B cell (primary cell): ENCODE results near the gene PIGZ. TPM values are rescaled to one million over a fixed set of nuclear protein-coding genes. Genes with fewer than 3 reads are reported as not detected.

Source experiments
- ATAC-seq: fragments of 200-7000 bp; cut with Tn5 transposase; one replicate; pipeline ENCODE4 v1.10.0; 2021; ENCODE audit warnings: low read depth, mild to moderate bottlenecking, moderate number of reproducible peaks, moderate library complexity
- CTCF ChIA-PET: fragments of 350-600 bp; sonication (Branson Sonifier 250); formaldehyde crosslinking; loops from one replicate; lab custom pipeline; 2021; ENCODE audit warnings: antibody characterized with exemption, inconsistent platforms; lab: Charles Lee
- POLR2A ChIA-PET: fragments of 350-600 bp; sonication (Branson Sonifier 250); formaldehyde crosslinking; loops from one replicate; lab custom pipeline; 2021; ENCODE audit warnings: antibody characterized with exemption; lab: Charles Lee
- DNase-seq: peaks from one replicate; pipeline ENCODE4 v3.0.0; 2013
- H2AFZ ChIP-seq: 2 replicates; pipeline ENCODE4 v1.6.1; 2012; ENCODE audit warnings: mild to moderate bottlenecking, low read depth, low read length; ENCODE audit not compliant: insufficient read depth, poor library complexity, severe bottlenecking
- H3K27ac ChIP-seq, 2 donors: 1 replicate in 1 of 2; 2 replicates in 1 of 2; pipeline ENCODE4 v1.5.1; 2012 to 2013; ENCODE audit warnings: low read length in 2 of 2, mild to moderate bottlenecking in 2 of 2, moderate library complexity in 1 of 2
- H3K27me3 ChIP-seq, 4 experiments: fragments of 200-600 bp in 1 of 4; sonication (generic) in 1 of 4; replicated peaks in 1 of 4; 1 replicate in 2 of 4; 2 replicates in 2 of 4; pipeline versions ENCODE4 v1.6.1 to v1.7.0; 2013 to 2016; ENCODE audit warnings: low read length in 3 of 4, mild to moderate bottlenecking in 2 of 4, mixed read lengths in 1 of 4, moderate library complexity in 1 of 4; ENCODE audit not compliant: insufficient read depth in 4 of 4, control insufficient read depth in 3 of 4; ENCODE audit errors: control extremely low read depth in 1 of 4
- H3K36me3 ChIP-seq, 2 experiments: replicated peaks in 1 of 2; 1 replicate in 1 of 2; 2 replicates in 1 of 2; pipeline versions ENCODE4 v1.6.1 to v1.7.1; 2013; ENCODE audit warnings: low read length in 1 of 2; ENCODE audit not compliant: insufficient read depth in 2 of 2, control insufficient read depth in 1 of 2; ENCODE audit errors: control extremely low read depth in 1 of 2, extremely low read depth in 1 of 2
- H3K4me1 ChIP-seq, 2 donors: fragments of 200-600 bp in 1 of 2; sonication (generic) in 1 of 2; 1 replicate in 1 of 2; 2 replicates in 1 of 2; pipeline versions ENCODE4 v1.5.1 to v1.6.1; 2013 to 2017; ENCODE audit warnings: low read length in 2 of 2; ENCODE audit not compliant: control insufficient read depth in 2 of 2, insufficient read depth in 2 of 2
- H3K4me2 ChIP-seq: replicated peaks from 2 replicates; pipeline ENCODE3; 2012; ENCODE audit warnings: mild to moderate bottlenecking, low read depth, low read length; ENCODE audit not compliant: poor library complexity, severe bottlenecking
- H3K4me3 ChIP-seq, 5 experiments: fragments of 200-600 bp in 1 of 5; sonication (generic) in 1 of 5; 1 replicate in 3 of 5; 2 replicates in 2 of 5; pipeline versions ENCODE4 v1.5.1 to v1.7.0; 2011 to 2016; ENCODE audit warnings: low read length in 4 of 5, mild to moderate bottlenecking in 4 of 5, low read depth in 2 of 5, control low read depth in 1 of 5, moderate library complexity in 1 of 5; ENCODE audit not compliant: insufficient read depth in 1 of 5; ENCODE audit errors: control extremely low read depth in 1 of 5, extremely low read depth in 1 of 5
- H3K79me2 ChIP-seq: fragments of 200-600 bp; sonication (generic); one replicate; pipeline ENCODE4 v1.6.0; 2016; ENCODE audit warnings: low read length; ENCODE audit not compliant: control insufficient read depth, insufficient read depth
- H3K9ac ChIP-seq: fragments of 200-600 bp; sonication (generic); 2 replicates; pipeline ENCODE4 v1.6.1; 2017; ENCODE audit warnings: mild to moderate bottlenecking, low read length, moderate library complexity
- H3K9me3 ChIP-seq, 3 donors: one replicate each; pipeline versions ENCODE4 v1.6.1 to v1.7.1; 2013; ENCODE audit warnings: low read length in 2 of 3; ENCODE audit not compliant: control insufficient read depth in 2 of 3, insufficient read depth in 1 of 3; ENCODE audit errors: control extremely low read depth in 1 of 3
- H4K20me1 ChIP-seq: 2 replicates; pipeline ENCODE4 v1.6.0; 2012; ENCODE audit warnings: mild to moderate bottlenecking, low read length; ENCODE audit not compliant: insufficient read depth, control insufficient read depth, poor library complexity, severe bottlenecking
- H3K27ac Mint-ChIP-seq: one replicate; pipeline ENCODE4 v1.8.0; 2021; ENCODE audit warnings: mixed read lengths
- H3K27me3 Mint-ChIP-seq: one replicate; pipeline ENCODE4 v1.8.0; 2021; ENCODE audit warnings: mixed read lengths
- H3K4me1 Mint-ChIP-seq: one replicate; pipeline ENCODE4 v1.8.0; 2021; ENCODE audit warnings: mixed read lengths
- H3K4me3 Mint-ChIP-seq: one replicate; pipeline ENCODE4 v1.8.0; 2021; ENCODE audit warnings: mixed read lengths
- H3K9me3 Mint-ChIP-seq: one replicate; pipeline ENCODE4 v1.8.0; 2022; ENCODE audit warnings: mixed read lengths; ENCODE audit not compliant: insufficient read depth
- EZH2 ChIP-seq: IDR thresholded peaks from 2 replicates; pipeline ENCODE4 v1.6.1; 2012; ENCODE audit warnings: borderline replicate concordance, low read depth, mild to moderate bottlenecking, moderate library complexity, low read length; ENCODE audit not compliant: insufficient read depth, poor library complexity, severe bottlenecking
- WGBS: methylation state at CpG from one replicate; pipeline ENCODE4 v1.1.5; 2013; ENCODE audit warnings: missing lambda C conversion rate; ENCODE audit not compliant: insufficient coverage; 5-methylcytosine and 5-hydroxymethylcytosine counted together
- intact Hi-C: fragments of 100-400 bp; cut with micrococcal nuclease; formaldehyde crosslinking; loops from one replicate; pipeline ENCODE4 v1.10.0; 2022
- polyA plus RNA-seq: library from polyadenylated mRNA; depleted of rRNA; stranded (reverse); fragments of >200 nt; gene quantifications from 2 replicates; pipeline ENCODE4 v1.2.3, GENCODE V29; 2012
- total RNA-seq, 2 donors: library from RNA; stranded (reverse); fragments of 120-200 nt in 1 of 2; gene quantifications; 1 replicate in 1 of 2; 2 replicates in 1 of 2; pipeline versions ENCODE4 v1.2.3 to v1.2.4, GENCODE V29; 2013 to 2022
- TF ChIP-seq, protein P1 (sequence below): fragments of 200-600 bp; IDR thresholded peaks from one replicate; pipeline ENCODE4 v1.8.0; 2022; ENCODE audit warnings: antibody characterized with exemption, mild to moderate bottlenecking

PIGZ gene
- total and polyA plus RNA-seq, 2 donors (not counting 1 experiment from before 2014, with no cell fraction given): 2.2 to 3.9 TPM

GRCh38 chr3:197008436-197009209 lies 40.0 kb upstream of the PIGZ start:
- 93% methylated on average over 22 of the region's 27 CpGs for WGBS
- POLR2A ChIA-PET: no interaction called here
- H3K9ac ChIP-seq: no peak overlapping the region
- no peak overlapping the region for H2AFZ ChIP-seq
- H3K4me1 ChIP-seq: peaks cover 5 to 6% of the 10 kb centered on the region in 2 donors
- DNase-seq (no peak), ATAC-seq (no peak)
- H3K9me3 ChIP-seq: no peaks in the 10 kb centered on the region
- no peaks in the 10 kb centered on the region for H4K20me1 ChIP-seq
- CTCF ChIA-PET: interaction anchor here (1.8 kb wide), 1 partner anchor 21 kb away, joined by 6 read pairs; the partner anchor contains the start of gene MELTF
- no peak for TF ChIP-seq EZH2
- TF ChIP-seq, protein P1, sequence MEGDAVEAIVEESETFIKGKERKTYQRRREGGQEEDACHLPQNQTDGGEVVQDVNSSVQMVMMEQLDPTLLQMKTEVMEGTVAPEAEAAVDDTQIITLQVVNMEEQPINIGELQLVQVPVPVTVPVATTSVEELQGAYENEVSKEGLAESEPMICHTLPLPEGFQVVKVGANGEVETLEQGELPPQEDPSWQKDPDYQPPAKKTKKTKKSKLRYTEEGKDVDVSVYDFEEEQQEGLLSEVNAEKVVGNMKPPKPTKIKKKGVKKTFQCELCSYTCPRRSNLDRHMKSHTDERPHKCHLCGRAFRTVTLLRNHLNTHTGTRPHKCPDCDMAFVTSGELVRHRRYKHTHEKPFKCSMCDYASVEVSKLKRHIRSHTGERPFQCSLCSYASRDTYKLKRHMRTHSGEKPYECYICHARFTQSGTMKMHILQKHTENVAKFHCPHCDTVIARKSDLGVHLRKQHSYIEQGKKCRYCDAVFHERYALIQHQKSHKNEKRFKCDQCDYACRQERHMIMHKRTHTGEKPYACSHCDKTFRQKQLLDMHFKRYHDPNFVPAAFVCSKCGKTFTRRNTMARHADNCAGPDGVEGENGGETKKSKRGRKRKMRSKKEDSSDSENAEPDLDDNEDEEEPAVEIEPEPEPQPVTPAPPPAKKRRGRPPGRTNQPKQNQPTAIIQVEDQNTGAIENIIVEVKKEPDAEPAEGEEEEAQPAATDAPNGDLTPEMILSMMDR: no peak
- no peak overlapping the region for H3K27ac Mint-ChIP-seq
- peaks cover 7% of the 10 kb centered on the region for H3K4me1 Mint-ChIP-seq
- H3K4me3 Mint-ChIP-seq: no peak overlapping the region
- no peak overlapping the region for H3K4me2 ChIP-seq
- H3K27me3 ChIP-seq: peaks cover 0 to 16% (median 6%) of the 10 kb centered on the region in 4 experiments
- intact Hi-C loops: no loop called here
- no peaks in the 10 kb centered on the region for H3K36me3 ChIP-seq
- H3K9me3 Mint-ChIP-seq: no peaks in the 10 kb centered on the region
- no peak overlapping the region for H3K4me3 ChIP-seq
- no peaks in the 10 kb centered on the region for H3K79me2 ChIP-seq
- peaks cover 19% of the 10 kb centered on the region for H3K27me3 Mint-ChIP-seq
- H3K27ac ChIP-seq: no peak overlapping the region

GRCh38 chr3:197007953-197008352 lies 39.3 kb upstream of the PIGZ start:
- intact Hi-C loops: no loop called here
- H3K4me2 ChIP-seq: no peak overlapping the region
- H3K9ac ChIP-seq: no peak overlapping the region
- CTCF ChIA-PET: interaction anchor here (7.2 kb wide), 1 partner anchor 22 kb away, joined by 64 read pairs; the partner anchor contains the start of gene MELTF
- TF ChIP-seq, protein P1: no peak
- no peak for TF ChIP-seq EZH2
- ATAC-seq (no peak), DNase-seq (no peak)
- peaks cover 8% of the 10 kb centered on the region for H3K4me1 Mint-ChIP-seq
- H3K36me3 ChIP-seq: no peaks in the 10 kb centered on the region
- H3K4me1 ChIP-seq: peaks cover 7 to 9% of the 10 kb centered on the region in 2 donors
- 98% methylated on average over 8 of the region's 8 CpGs for WGBS
- no peaks in the 10 kb centered on the region for H3K9me3 ChIP-seq
- H3K27me3 Mint-ChIP-seq: peaks cover 19% of the 10 kb centered on the region
- no peak overlapping the region for H3K4me3 Mint-ChIP-seq
- H2AFZ ChIP-seq: no peak overlapping the region
- POLR2A ChIA-PET: no interaction called here
- H3K79me2 ChIP-seq: no peaks in the 10 kb centered on the region
- H3K27ac ChIP-seq: no peak overlapping the region
- H3K4me3 ChIP-seq: no peak overlapping the region
- no peak overlapping the region for H3K27ac Mint-ChIP-seq
- peaks cover 0 to 16% (median 6%) of the 10 kb centered on the region in 4 experiments for H3K27me3 ChIP-seq
- no peaks in the 10 kb centered on the region for H4K20me1 ChIP-seq
- H3K9me3 Mint-ChIP-seq: no peaks in the 10 kb centered on the region
